GM23338 (cell line): ENCODE data around the gene ACTR2. TPM values are rescaled to one million over a fixed set of nuclear protein-coding genes. Genes with fewer than 3 reads are reported as not detected.
"Not testable (repeated sequence)": the region's sequence is repeated elsewhere in the genome, so short reads cannot be mapped to it uniquely, and the experiment has no call there.

Experiments used
- ATAC-seq: fragments of 200-7000 bp; cut with Tn5 transposase; 3 replicates; pipeline ENCODE4 v1.9.1; 2020
- DNase-seq: peaks from one replicate; pipeline ENCODE4 v3.0.0-alpha.2; 2015; ENCODE audit warnings: low spot score
- H2AFZ ChIP-seq: fragments of 200-600 bp; sonication (generic); 2 replicates; pipeline ENCODE4 v1.8.0; 2016; ENCODE audit warnings: antibody characterized with exemption, mild to moderate bottlenecking, moderate library complexity
- H3F3A ChIP-seq: fragments of 200-600 bp; sonication (generic); replicated peaks from 2 replicates; pipeline ENCODE4 v1.8.0; 2017; ENCODE audit warnings: antibody characterized with exemption, mixed run types, low read depth
- H3K27ac ChIP-seq: fragments of 200-600 bp; sonication (generic); 2 replicates; pipeline ENCODE4 v1.6.1; 2016; ENCODE audit warnings: low read depth
- H3K27me3 ChIP-seq: fragments of 200-600 bp; sonication (generic); 2 replicates; pipeline ENCODE4 v1.8.0; 2016; ENCODE audit warnings: mild to moderate bottlenecking, mixed run types, moderate library complexity; ENCODE audit not compliant: insufficient read depth
- H3K36me3 ChIP-seq: fragments of 200-600 bp; sonication (generic); 2 replicates; pipeline ENCODE4 v1.8.0; 2016; ENCODE audit warnings: mild to moderate bottlenecking; ENCODE audit not compliant: insufficient read depth
- H3K4me1 ChIP-seq: fragments of 200-600 bp; sonication (generic); 2 replicates; pipeline ENCODE4 v1.8.0; 2016; ENCODE audit warnings: mild to moderate bottlenecking, moderate library complexity; ENCODE audit not compliant: insufficient read depth
- H3K4me2 ChIP-seq: fragments of 200-600 bp; sonication (generic); 2 replicates; pipeline ENCODE4 v1.7.1; 2017; ENCODE audit warnings: mixed run types
- H3K4me3 ChIP-seq: fragments of 200-600 bp; sonication (generic); 2 replicates; pipeline ENCODE4 v1.6.1; 2016; ENCODE audit warnings: mixed run types
- H3K79me2 ChIP-seq: fragments of 200-600 bp; sonication (generic); replicated peaks from 2 replicates; pipeline ENCODE4 v1.8.0; 2017; ENCODE audit warnings: mild to moderate bottlenecking; ENCODE audit not compliant: insufficient read depth
- H3K9me2 ChIP-seq: fragments of 200-600 bp; sonication (generic); 2 replicates; pipeline ENCODE4 v1.8.0; 2017; ENCODE audit not compliant: insufficient read depth
- H4K20me1 ChIP-seq: fragments of 200-600 bp; sonication (generic); replicated peaks from 2 replicates; pipeline ENCODE4 v1.8.0; 2017; ENCODE audit warnings: mild to moderate bottlenecking; ENCODE audit not compliant: insufficient read depth
- H3K27ac Mint-ChIP-seq: 2 replicates; pipeline ENCODE4 v1.8.0; 2020; ENCODE audit warnings: inconsistent platforms, mild to moderate bottlenecking, moderate library complexity, mixed read lengths
- H3K27me3 Mint-ChIP-seq: 3 replicates; pipeline ENCODE4 v1.8.0; 2022; ENCODE audit warnings: low read depth, mild to moderate bottlenecking, moderate library complexity, mixed read lengths, inconsistent platforms; ENCODE audit not compliant: insufficient read depth, poor library complexity
- H3K36me3 Mint-ChIP-seq: 3 replicates; pipeline ENCODE4 v1.8.0; 2021; ENCODE audit warnings: low read depth, mild to moderate bottlenecking, inconsistent platforms, moderate library complexity, mixed read lengths
- H3K4me1 Mint-ChIP-seq: 3 replicates; pipeline ENCODE4 v1.8.0; 2020; ENCODE audit warnings: mild to moderate bottlenecking, inconsistent platforms, mixed read lengths
- H3K4me3 Mint-ChIP-seq: 3 replicates; pipeline ENCODE4 v1.8.0; 2021; ENCODE audit warnings: moderate library complexity, mild to moderate bottlenecking, inconsistent platforms, mixed read lengths
- H3K9me3 Mint-ChIP-seq: 3 replicates; pipeline ENCODE4 v1.8.0; 2020; ENCODE audit warnings: moderate library complexity, mild to moderate bottlenecking, inconsistent platforms, mixed read lengths
- NANOG ChIP-seq: IDR thresholded peaks from 2 replicates; pipeline ENCODE4 v1.6.1; 2016; ENCODE audit warnings: antibody characterized with exemption, borderline replicate concordance
- polyA plus RNA-seq: library from polyadenylated mRNA; unstranded; fragments of >200 nt; fragmentation: Nextera tagmentation; extraction: Ambion mirVana; gene quantifications from 2 replicates; pipeline ENCODE4 v1.2.1, GENCODE V29; 2016
- total RNA-seq: library from RNA; depleted of rRNA; stranded (reverse); fragments of >200 nt; shearing (Covaris generic); gene quantifications from 2 replicates; pipeline ENCODE4 v1.2.3, GENCODE V29; 2014
- TF ChIP-seq, protein P1 (sequence below): IDR thresholded peaks from 2 replicates; pipeline ENCODE4 v1.6.1; 2016; ENCODE audit warnings: antibody characterized with exemption
- TF ChIP-seq, protein P2 (sequence below), 2 experiments: fragments of 200-600 bp in 1 of 2; sonication (generic) in 1 of 2; conservative IDR thresholded peaks; 2 replicates each; pipeline versions ENCODE4 v1.5.1 to v1.6.1; 2016 to 2017; ENCODE audit warnings: antibody characterized with exemption in 2 of 2, low read depth in 2 of 2, mild to moderate bottlenecking in 2 of 2, moderate library complexity in 1 of 2
- TF ChIP-seq, protein P3 (sequence below): fragments of 250-450 bp; sonication (Bioruptor Pico); IDR thresholded peaks from 2 replicates; pipeline ENCODE4 v1.5.0; 2020; ENCODE audit warnings: mild to moderate bottlenecking, moderate library complexity

ACTR2 gene
- total and polyA plus RNA-seq, 2 experiments from 2014 or later = 73.6 to 87.6 TPM

DNA sequence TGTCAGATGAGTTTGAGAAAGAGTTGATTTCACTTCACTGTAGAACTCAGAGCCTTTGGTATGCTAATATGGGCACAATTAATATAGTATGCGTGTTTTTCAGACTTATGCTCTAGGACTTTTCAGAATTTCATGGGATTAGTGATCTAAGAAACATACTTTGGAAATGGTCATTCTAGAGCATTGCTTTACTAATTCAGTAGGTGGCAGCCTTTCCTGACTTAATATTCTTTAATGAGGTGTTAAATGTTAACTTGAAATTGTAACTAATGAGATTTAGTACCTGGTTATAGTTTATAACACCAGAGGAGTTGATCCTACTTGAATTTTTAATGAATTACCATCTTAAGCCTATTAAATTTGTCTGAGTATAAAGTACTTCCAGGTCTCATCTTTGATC, 28.4 kb downstream of the ACTR2 start:
- Histone ChIP-seq H3K36me3 (peaks cover 11% of the 10 kb centered on the region; the same call in 1 of the 2 replicates), H3K9me2 (no peaks in the 10 kb centered on the region), H4K20me1 (peaks cover 13% of the 10 kb centered on the region), H3K4me1 (no peaks in the 10 kb centered on the region), H2AFZ (no peak overlapping the region), H3K4me2 (no peak overlapping the region), H3F3A (no peaks in the 10 kb centered on the region), H3K4me3 (no peak overlapping the region), H3K27ac (no peak overlapping the region), H3K27me3 (no peaks in the 10 kb centered on the region), H3K79me2 (no peaks in the 10 kb centered on the region; the same call in 1 of the 2 replicates)
- Mint-ChIP-seq H3K27ac (no peak overlapping the region), H3K4me1 (no peaks in the 10 kb centered on the region), H3K9me3 (no peaks in the 10 kb centered on the region), H3K4me3 (no peak overlapping the region), H3K36me3 (peaks cover 19% of the 10 kb centered on the region), H3K27me3 (no peaks in the 10 kb centered on the region)
- DNase-seq (peak; percentile 11), ATAC-seq (no peak)
- TF ChIP-seq, protein P1, sequence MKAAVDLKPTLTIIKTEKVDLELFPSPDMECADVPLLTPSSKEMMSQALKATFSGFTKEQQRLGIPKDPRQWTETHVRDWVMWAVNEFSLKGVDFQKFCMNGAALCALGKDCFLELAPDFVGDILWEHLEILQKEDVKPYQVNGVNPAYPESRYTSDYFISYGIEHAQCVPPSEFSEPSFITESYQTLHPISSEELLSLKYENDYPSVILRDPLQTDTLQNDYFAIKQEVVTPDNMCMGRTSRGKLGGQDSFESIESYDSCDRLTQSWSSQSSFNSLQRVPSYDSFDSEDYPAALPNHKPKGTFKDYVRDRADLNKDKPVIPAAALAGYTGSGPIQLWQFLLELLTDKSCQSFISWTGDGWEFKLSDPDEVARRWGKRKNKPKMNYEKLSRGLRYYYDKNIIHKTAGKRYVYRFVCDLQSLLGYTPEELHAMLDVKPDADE = no peak
- TF ChIP-seq NANOG = no peak
- TF ChIP-seq, protein P2, sequence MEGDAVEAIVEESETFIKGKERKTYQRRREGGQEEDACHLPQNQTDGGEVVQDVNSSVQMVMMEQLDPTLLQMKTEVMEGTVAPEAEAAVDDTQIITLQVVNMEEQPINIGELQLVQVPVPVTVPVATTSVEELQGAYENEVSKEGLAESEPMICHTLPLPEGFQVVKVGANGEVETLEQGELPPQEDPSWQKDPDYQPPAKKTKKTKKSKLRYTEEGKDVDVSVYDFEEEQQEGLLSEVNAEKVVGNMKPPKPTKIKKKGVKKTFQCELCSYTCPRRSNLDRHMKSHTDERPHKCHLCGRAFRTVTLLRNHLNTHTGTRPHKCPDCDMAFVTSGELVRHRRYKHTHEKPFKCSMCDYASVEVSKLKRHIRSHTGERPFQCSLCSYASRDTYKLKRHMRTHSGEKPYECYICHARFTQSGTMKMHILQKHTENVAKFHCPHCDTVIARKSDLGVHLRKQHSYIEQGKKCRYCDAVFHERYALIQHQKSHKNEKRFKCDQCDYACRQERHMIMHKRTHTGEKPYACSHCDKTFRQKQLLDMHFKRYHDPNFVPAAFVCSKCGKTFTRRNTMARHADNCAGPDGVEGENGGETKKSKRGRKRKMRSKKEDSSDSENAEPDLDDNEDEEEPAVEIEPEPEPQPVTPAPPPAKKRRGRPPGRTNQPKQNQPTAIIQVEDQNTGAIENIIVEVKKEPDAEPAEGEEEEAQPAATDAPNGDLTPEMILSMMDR (conservative IDR thresholded peaks at IDR 0.05; ENCODE audit: low read depth in 2 of 2) = peak in 1 of 2 experiments; percentile 37; a peak in 2 of 4 replicates
- TF ChIP-seq, protein P3, sequence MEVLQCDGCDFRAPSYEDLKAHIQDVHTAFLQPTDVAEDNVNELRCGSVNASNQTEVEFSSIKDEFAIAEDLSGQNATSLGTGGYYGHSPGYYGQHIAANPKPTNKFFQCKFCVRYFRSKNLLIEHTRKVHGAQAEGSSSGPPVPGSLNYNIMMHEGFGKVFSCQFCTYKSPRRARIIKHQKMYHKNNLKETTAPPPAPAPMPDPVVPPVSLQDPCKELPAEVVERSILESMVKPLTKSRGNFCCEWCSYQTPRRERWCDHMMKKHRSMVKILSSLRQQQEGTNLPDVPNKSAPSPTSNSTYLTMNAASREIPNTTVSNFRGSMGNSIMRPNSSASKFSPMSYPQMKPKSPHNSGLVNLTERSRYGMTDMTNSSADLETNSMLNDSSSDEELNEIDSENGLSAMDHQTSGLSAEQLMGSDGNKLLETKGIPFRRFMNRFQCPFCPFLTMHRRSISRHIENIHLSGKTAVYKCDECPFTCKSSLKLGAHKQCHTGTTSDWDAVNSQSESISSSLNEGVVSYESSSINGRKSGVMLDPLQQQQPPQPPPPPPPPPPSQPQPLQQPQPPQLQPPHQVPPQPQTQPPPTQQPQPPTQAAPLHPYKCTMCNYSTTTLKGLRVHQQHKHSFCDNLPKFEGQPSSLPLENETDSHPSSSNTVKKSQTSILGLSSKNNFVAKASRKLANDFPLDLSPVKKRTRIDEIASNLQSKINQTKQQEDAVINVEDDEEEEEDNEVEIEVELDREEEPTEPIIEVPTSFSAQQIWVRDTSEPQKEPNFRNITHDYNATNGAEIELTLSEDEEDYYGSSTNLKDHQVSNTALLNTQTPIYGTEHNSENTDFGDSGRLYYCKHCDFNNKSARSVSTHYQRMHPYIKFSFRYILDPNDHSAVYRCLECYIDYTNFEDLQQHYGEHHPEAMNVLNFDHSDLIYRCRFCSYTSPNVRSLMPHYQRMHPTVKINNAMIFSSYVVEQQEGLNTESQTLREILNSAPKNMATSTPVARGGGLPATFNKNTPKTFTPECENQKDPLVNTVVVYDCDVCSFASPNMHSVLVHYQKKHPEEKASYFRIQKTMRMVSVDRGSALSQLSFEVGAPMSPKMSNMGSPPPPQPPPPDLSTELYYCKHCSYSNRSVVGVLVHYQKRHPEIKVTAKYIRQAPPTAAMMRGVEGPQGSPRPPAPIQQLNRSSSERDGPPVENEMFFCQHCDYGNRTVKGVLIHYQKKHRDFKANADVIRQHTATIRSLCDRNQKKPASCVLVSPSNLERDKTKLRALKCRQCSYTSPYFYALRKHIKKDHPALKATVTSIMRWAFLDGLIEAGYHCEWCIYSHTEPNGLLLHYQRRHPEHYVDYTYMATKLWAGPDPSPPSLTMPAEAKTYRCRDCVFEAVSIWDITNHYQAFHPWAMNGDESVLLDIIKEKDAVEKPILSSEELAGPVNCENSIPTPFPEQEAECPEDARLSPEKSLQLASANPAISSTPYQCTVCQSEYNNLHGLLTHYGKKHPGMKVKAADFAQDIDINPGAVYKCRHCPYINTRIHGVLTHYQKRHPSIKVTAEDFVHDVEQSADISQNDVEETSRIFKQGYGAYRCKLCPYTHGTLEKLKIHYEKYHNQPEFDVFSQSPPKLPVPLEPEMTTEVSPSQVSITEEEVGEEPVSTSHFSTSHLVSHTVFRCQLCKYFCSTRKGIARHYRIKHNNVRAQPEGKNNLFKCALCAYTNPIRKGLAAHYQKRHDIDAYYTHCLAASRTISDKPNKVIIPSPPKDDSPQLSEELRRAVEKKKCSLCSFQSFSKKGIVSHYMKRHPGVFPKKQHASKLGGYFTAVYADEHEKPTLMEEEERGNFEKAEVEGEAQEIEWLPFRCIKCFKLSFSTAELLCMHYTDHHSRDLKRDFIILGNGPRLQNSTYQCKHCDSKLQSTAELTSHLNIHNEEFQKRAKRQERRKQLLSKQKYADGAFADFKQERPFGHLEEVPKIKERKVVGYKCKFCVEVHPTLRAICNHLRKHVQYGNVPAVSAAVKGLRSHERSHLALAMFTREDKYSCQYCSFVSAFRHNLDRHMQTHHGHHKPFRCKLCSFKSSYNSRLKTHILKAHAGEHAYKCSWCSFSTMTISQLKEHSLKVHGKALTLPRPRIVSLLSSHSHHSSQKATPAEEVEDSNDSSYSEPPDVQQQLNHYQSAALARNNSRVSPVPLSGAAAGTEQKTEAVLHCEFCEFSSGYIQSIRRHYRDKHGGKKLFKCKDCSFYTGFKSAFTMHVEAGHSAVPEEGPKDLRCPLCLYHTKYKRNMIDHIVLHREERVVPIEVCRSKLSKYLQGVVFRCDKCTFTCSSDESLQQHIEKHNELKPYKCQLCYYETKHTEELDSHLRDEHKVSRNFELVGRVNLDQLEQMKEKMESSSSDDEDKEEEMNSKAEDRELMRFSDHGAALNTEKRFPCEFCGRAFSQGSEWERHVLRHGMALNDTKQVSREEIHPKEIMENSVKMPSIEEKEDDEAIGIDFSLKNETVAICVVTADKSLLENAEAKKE (CRISPR knock-in tag) = no peak

DNA sequence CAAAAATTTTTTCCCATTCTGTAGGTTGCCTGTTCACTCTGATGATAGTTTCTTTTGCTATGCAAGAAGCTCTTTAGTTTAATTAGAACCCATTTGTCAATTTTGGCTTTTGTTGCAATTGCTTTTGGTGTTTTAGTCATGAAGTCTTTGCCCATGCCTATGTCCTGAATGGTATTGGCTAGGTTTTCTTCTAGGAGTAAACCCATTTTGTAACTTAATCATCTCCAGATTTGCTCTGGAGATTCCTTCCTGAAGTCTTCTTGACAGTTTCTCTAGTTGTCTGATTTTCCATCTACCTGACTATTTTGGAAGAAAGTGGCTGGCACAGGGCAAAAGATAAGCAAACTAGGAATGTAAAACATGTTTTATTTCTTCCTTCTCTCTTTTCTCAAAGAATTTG, 30.2 kb downstream of the ACTR2 start:
- not testable (repeated sequence) for H3K27me3 ChIP-seq, H3K4me1 Mint-ChIP-seq, H3K27ac Mint-ChIP-seq, H3K79me2 ChIP-seq, H3K4me2 ChIP-seq, ATAC-seq, H3F3A ChIP-seq, H3K4me1 ChIP-seq, H3K9me3 Mint-ChIP-seq, H3K27me3 Mint-ChIP-seq, H2AFZ ChIP-seq, H3K4me3 ChIP-seq, H3K4me3 Mint-ChIP-seq, DNase-seq, H3K9me2 ChIP-seq, H3K27ac ChIP-seq
- peaks cover 14% of the 10 kb centered on the region; the same call in 2 of the 3 replicates for H3K36me3 Mint-ChIP-seq
- H3K36me3 ChIP-seq = peaks cover 11% of the 10 kb centered on the region; the same call in 1 of the 2 replicates
- H4K20me1 ChIP-seq = peaks cover 11% of the 10 kb centered on the region
